Nephron progenitor cell (in vitro differentiated cells): ENCODE measurements around the gene CXCL11.

Source experiments
- DNase-seq: peaks from one replicate; pipeline ENCODE4 v3.0.0; 2021
- H3K27ac Mint-ChIP-seq: 2 replicates; pipeline ENCODE4 v1.8.0; 2021; ENCODE audit warnings: mild to moderate bottlenecking, moderate library complexity, mixed read lengths
- H3K27me3 Mint-ChIP-seq: 2 replicates; pipeline ENCODE4 v1.8.0; 2021; ENCODE audit warnings: mild to moderate bottlenecking, low read depth, mixed read lengths; ENCODE audit not compliant: poor library complexity
- H3K36me3 Mint-ChIP-seq: 2 replicates; pipeline ENCODE4 v1.8.0; 2021; ENCODE audit warnings: low read depth, mixed read lengths
- H3K4me1 Mint-ChIP-seq: 2 replicates; pipeline ENCODE4 v1.8.0; 2021; ENCODE audit warnings: mixed read lengths
- H3K4me3 Mint-ChIP-seq: 2 replicates; pipeline ENCODE4 v1.8.0; 2021; ENCODE audit warnings: mild to moderate bottlenecking, moderate library complexity, mixed read lengths
- H3K9me3 Mint-ChIP-seq: 2 replicates; pipeline ENCODE4 v1.8.0; 2021; ENCODE audit warnings: mild to moderate bottlenecking, moderate library complexity, mixed read lengths
- CTCF ChIP-seq: fragments of 200-600 bp; sonication (generic); IDR thresholded peaks from 2 replicates; pipeline ENCODE4 v1.5.0; 2021; ENCODE audit warnings: antibody characterized with exemption

CXCL11 gene

GRCh38 chr4:76011018-76011670 is 24.7 kb downstream of the CXCL11 start:
- peaks cover 7% of the 10 kb centered on the region for H3K4me1 Mint-ChIP-seq
- H3K9me3 Mint-ChIP-seq: no peaks in the 10 kb centered on the region
- DNase-seq: no peak
- no peak overlapping the region for H3K27ac Mint-ChIP-seq
- H3K27me3 Mint-ChIP-seq: peaks cover 11% of the 10 kb centered on the region
- H3K4me3 Mint-ChIP-seq: no peak overlapping the region
- H3K36me3 Mint-ChIP-seq: no peaks in the 10 kb centered on the region
- TF ChIP-seq CTCF: no peak

- no peak overlapping the region for H3K4me3 Mint-ChIP-seq
- H3K9me3 Mint-ChIP-seq: no peaks in the 10 kb centered on the region
- peaks cover 7% of the 10 kb centered on the region for H3K4me1 Mint-ChIP-seq
- H3K27ac Mint-ChIP-seq: no peak overlapping the region
- no peaks in the 10 kb centered on the region for H3K36me3 Mint-ChIP-seq
- no peak for TF ChIP-seq CTCF
- H3K27me3 Mint-ChIP-seq: peaks cover 14% of the 10 kb centered on the region
- no peak for DNase-seq
Observed at GRCh38 chr4:76010576-76010975, 25.3 kb downstream of the CXCL11 start.

GRCh38 chr4:76009311-76009710 is 26.6 kb downstream of the CXCL11 start:
- no peak overlapping the region for H3K27ac Mint-ChIP-seq
- peaks cover 7% of the 10 kb centered on the region for H3K4me1 Mint-ChIP-seq
- no peaks in the 10 kb centered on the region for H3K36me3 Mint-ChIP-seq
- peaks cover 16% of the 10 kb centered on the region for H3K27me3 Mint-ChIP-seq
- no peak for DNase-seq
- H3K4me3 Mint-ChIP-seq: no peak overlapping the region
- no peaks in the 10 kb centered on the region for H3K9me3 Mint-ChIP-seq
- TF ChIP-seq CTCF: no peak

- H3K9me3 Mint-ChIP-seq: no peaks in the 10 kb centered on the region
- TF ChIP-seq CTCF: no peak
- H3K36me3 Mint-ChIP-seq: no peaks in the 10 kb centered on the region
- H3K27me3 Mint-ChIP-seq: peaks cover 21% of the 10 kb centered on the region
- no peak within 1 kb of the TSS for H3K4me3 Mint-ChIP-seq
- no peak within 1 kb of the TSS for H3K27ac Mint-ChIP-seq
- no peak for DNase-seq
- H3K4me1 Mint-ChIP-seq: peaks cover 5% of the 10 kb centered on the region
Observed at GRCh38 chr4:76007089-76007862, 28.6 kb downstream of the CXCL11 start, which contains the start of gene CXCL9. TSS of gene CXCL9 (minus strand) at chr4:76007509. CDS start at chr4:76007449, 60 bp downstream.

GRCh38 chr4:76003620-76004019 is 32.2 kb downstream of the CXCL11 start:
- H3K27ac Mint-ChIP-seq: no peak overlapping the region
- no peaks in the 10 kb centered on the region for H3K4me1 Mint-ChIP-seq

More at GRCh38 chr4:76003620-76004019, 32.2 kb downstream of the CXCL11 start:
- no peak for TF ChIP-seq CTCF
- no peak for DNase-seq
- H3K36me3 Mint-ChIP-seq: no peaks in the 10 kb centered on the region
- no peaks in the 10 kb centered on the region for H3K9me3 Mint-ChIP-seq
- peaks cover 17% of the 10 kb centered on the region for H3K27me3 Mint-ChIP-seq
- H3K4me3 Mint-ChIP-seq: no peak overlapping the region
